Stimulated activated CD4-positive, alpha-beta T cell treated with anti-CD3 and anti-CD28 coated beads, Interleukin-15, amount 100 ng/mL, for 24 hours (primary cell): ENCODE data around the gene TBC1D2.

Source experiments
- DNase-seq: peaks from one replicate; pipeline ENCODE4 v3.0.0-alpha.2; 2020

TBC1D2 gene

GRCh38 chr9:98210435-98210834 is 45.0 kb downstream of the TBC1D2 start:
- DNase-seq, result no peak

GRCh38 chr9:98209530-98209929 is 45.9 kb downstream of the TBC1D2 start:
- DNase-seq, result no peak

- DNase-seq, result no peak
These were observed 46.8 kb downstream of the TBC1D2 start for GRCh38 chr9:98208635-98209034.

GRCh38 chr9:98207606-98208005 is 47.8 kb downstream of the TBC1D2 start:
- no peak for DNase-seq

GRCh38 chr9:98206754-98207153 is 48.7 kb downstream of the TBC1D2 start:
- DNase-seq, result no peak

GRCh38 chr9:98204692-98205091 is 50.8 kb downstream of the TBC1D2 start:
- no peak for DNase-seq

- DNase-seq, result no peak
These were observed 52.3 kb downstream of the TBC1D2 start for GRCh38 chr9:98203153-98203552.

- no peak for DNase-seq
These were observed 53.2 kb downstream of the TBC1D2 start for GRCh38 chr9:98202252-98202651.

GRCh38 chr9:98201749-98202148 is 53.7 kb downstream of the TBC1D2 start:
- DNase-seq, result no peak

- no peak for DNase-seq
These were observed 54.3 kb downstream of the TBC1D2 start for GRCh38 chr9:98201102-98201501.

GRCh38 chr9:98199388-98200033 is 55.9 kb downstream of the TBC1D2 start:
- no peak for DNase-seq

GRCh38 chr9:98195671-98196070 is 59.8 kb downstream of the TBC1D2 start:
- no peak for DNase-seq

- no peak for DNase-seq
These were observed 62.0 kb downstream of the TBC1D2 start for GRCh38 chr9:98193336-98193944.

GRCh38 chr9:98192503-98193335 is 62.7 kb downstream of the TBC1D2 start, which contains the start of gene CORO2A:
Gene CORO2A (minus strand): TSS chr9:98192637. CDS start chr9:98157660, 34,977 bp downstream.
- peak; percentile 87 for DNase-seq

GRCh38 chr9:98191671-98192502 is 63.6 kb downstream of the TBC1D2 start:
- peak; percentile 41 for DNase-seq

- DNase-seq, result no peak
These were observed 64.3 kb downstream of the TBC1D2 start for GRCh38 chr9:98191181-98191608.

GRCh38 chr9:98190757-98191105 is 64.7 kb downstream of the TBC1D2 start:
- DNase-seq, result no peak

GRCh38 chr9:98189412-98189811 is 66.0 kb downstream of the TBC1D2 start:
- no peak for DNase-seq

- DNase-seq, result no peak
These were observed 67.5 kb downstream of the TBC1D2 start for GRCh38 chr9:98187926-98188325.

- no peak for DNase-seq
These were observed 69.2 kb downstream of the TBC1D2 start for GRCh38 chr9:98186236-98186635.

GRCh38 chr9:98185611-98186171 is 69.8 kb downstream of the TBC1D2 start:
- DNase-seq, result no peak

- DNase-seq, result no peak
These were observed 70.4 kb downstream of the TBC1D2 start for GRCh38 chr9:98185021-98185567.
